HUES64 (cell line): ENCODE results near the gene MYBL2.
"Not testable (repeated sequence)": the region's sequence is repeated elsewhere in the genome, so short reads cannot be mapped to it uniquely, and the experiment has no call there.

Experiments
- H3K27ac ChIP-seq: 2 replicates; pipeline ENCODE4 v1.7.0; 2013; ENCODE audit warnings: low read depth, low read length, inconsistent platforms
- H3K27me3 ChIP-seq: 2 replicates; pipeline ENCODE4 v1.6.1; 2013; ENCODE audit warnings: mild to moderate bottlenecking, low read length; ENCODE audit not compliant: insufficient read depth
- H3K36me3 ChIP-seq: 2 replicates; pipeline ENCODE4 v1.6.1; 2013; ENCODE audit warnings: mild to moderate bottlenecking, low read length; ENCODE audit not compliant: insufficient read depth
- H3K4me1 ChIP-seq: 2 replicates; pipeline ENCODE4 v1.6.1; 2013; ENCODE audit warnings: mild to moderate bottlenecking, low read length, moderate library complexity; ENCODE audit not compliant: insufficient read depth
- H3K4me3 ChIP-seq: 2 replicates; pipeline ENCODE4 v1.5.1; 2013; ENCODE audit warnings: mild to moderate bottlenecking, low read length, moderate library complexity
- H3K9ac ChIP-seq: 2 replicates; pipeline ENCODE4 v1.6.1; 2013; ENCODE audit warnings: mild to moderate bottlenecking, low read depth, low read length
- H3K9me3 ChIP-seq: 2 replicates; pipeline ENCODE4 v1.6.1; 2013; ENCODE audit warnings: low read depth, low read length; ENCODE audit not compliant: insufficient read depth
- WGBS: fragments of 150-250, 120-280 bp; methylation state at CpG from one replicate; pipeline ENCODE4 v1.1.7; 2013; ENCODE audit warnings: missing lambda C conversion rate; 5-methylcytosine and 5-hydroxymethylcytosine counted together

MYBL2 gene

GRCh38 chr20:43752561-43753301 lies 85.8 kb downstream of the MYBL2 start:
- 94% methylated on average over 13 of the region's 13 CpGs for WGBS
- no peaks in the 10 kb centered on the region for H3K9me3 ChIP-seq
- H3K4me1 ChIP-seq, result no peaks in the 10 kb centered on the region
- no peaks in the 10 kb centered on the region for H3K36me3 ChIP-seq
- H3K4me3 ChIP-seq, result no peak overlapping the region
- H3K27me3 ChIP-seq, result no peaks in the 10 kb centered on the region
- H3K9ac ChIP-seq, result no peak overlapping the region
- no peak overlapping the region for H3K27ac ChIP-seq

- no peaks in the 10 kb centered on the region for H3K9me3 ChIP-seq
- no peaks in the 10 kb centered on the region for H3K27me3 ChIP-seq
- H3K36me3 ChIP-seq, result no peaks in the 10 kb centered on the region
- H3K27ac ChIP-seq, result no peak overlapping the region
- WGBS, result 95% methylated on average over 7 of the region's 7 CpGs
- H3K4me1 ChIP-seq, result no peaks in the 10 kb centered on the region
- H3K9ac ChIP-seq, result no peak overlapping the region
- H3K4me3 ChIP-seq, result no peak overlapping the region
These were observed 88.5 kb downstream of the MYBL2 start for GRCh38 chr20:43755390-43755789.

GRCh38 chr20:43755851-43756250 lies 88.9 kb downstream of the MYBL2 start:
- no peaks in the 10 kb centered on the region for H3K27me3 ChIP-seq
- no peak overlapping the region for H3K9ac ChIP-seq
- no peaks in the 10 kb centered on the region for H3K9me3 ChIP-seq
- WGBS, result 94% methylated on average over 8 of the region's 8 CpGs
- H3K36me3 ChIP-seq, result no peaks in the 10 kb centered on the region
- H3K4me3 ChIP-seq, result no peak overlapping the region
- no peaks in the 10 kb centered on the region for H3K4me1 ChIP-seq
- no peak overlapping the region for H3K27ac ChIP-seq

- not testable (repeated sequence) for H3K4me1 ChIP-seq, H3K4me3 ChIP-seq, H3K9ac ChIP-seq, H3K27ac ChIP-seq, H3K9me3 ChIP-seq, H3K27me3 ChIP-seq, H3K36me3 ChIP-seq
- 99% methylated on average over 4 of the region's 6 CpGs for WGBS
These were observed 91.0 kb downstream of the MYBL2 start for GRCh38 chr20:43757888-43758287.

- Histone ChIP-seq H3K4me1 (0 out of 2 replicates have a peak, but pooled peaks cover 3% of the 10 kb centered on the region), H3K27ac (no peak overlapping the region), H3K9ac (no peak overlapping the region), H3K27me3 (no peaks in the 10 kb centered on the region), H3K36me3 (no peaks in the 10 kb centered on the region), H3K4me3 (no peak overlapping the region), H3K9me3 (no peaks in the 10 kb centered on the region)
- 92% methylated on average over 15 of the region's 15 CpGs for WGBS
These were observed 94.7 kb downstream of the MYBL2 start for GRCh38 chr20:43761386-43762340.

GRCh38 chr20:43762911-43763310 lies 96.0 kb downstream of the MYBL2 start:
- Histone ChIP-seq H3K36me3 (no peaks in the 10 kb centered on the region), H3K4me1 (0 out of 2 replicates have a peak, but pooled peaks cover 3% of the 10 kb centered on the region), H3K9ac (no peak overlapping the region), H3K27ac (no peak overlapping the region), H3K4me3 (no peak overlapping the region), H3K27me3 (no peaks in the 10 kb centered on the region), H3K9me3 (no peaks in the 10 kb centered on the region)
- 94% methylated on average over 7 of the region's 7 CpGs for WGBS

GRCh38 chr20:43765916-43766315 lies 99.0 kb downstream of the MYBL2 start:
- Histone ChIP-seq H3K27ac (no peak overlapping the region), H3K4me1 (0 out of 2 replicates have a peak, but pooled peaks cover 3% of the 10 kb centered on the region), H3K4me3 (no peak overlapping the region), H3K36me3 (no peaks in the 10 kb centered on the region), H3K9me3 (no peaks in the 10 kb centered on the region), H3K27me3 (no peaks in the 10 kb centered on the region), H3K9ac (no peak overlapping the region)
- 79% methylated on average over 7 of the region's 7 CpGs for WGBS
